Measurements from ENCODE around the gene PARVB.

DNA sequence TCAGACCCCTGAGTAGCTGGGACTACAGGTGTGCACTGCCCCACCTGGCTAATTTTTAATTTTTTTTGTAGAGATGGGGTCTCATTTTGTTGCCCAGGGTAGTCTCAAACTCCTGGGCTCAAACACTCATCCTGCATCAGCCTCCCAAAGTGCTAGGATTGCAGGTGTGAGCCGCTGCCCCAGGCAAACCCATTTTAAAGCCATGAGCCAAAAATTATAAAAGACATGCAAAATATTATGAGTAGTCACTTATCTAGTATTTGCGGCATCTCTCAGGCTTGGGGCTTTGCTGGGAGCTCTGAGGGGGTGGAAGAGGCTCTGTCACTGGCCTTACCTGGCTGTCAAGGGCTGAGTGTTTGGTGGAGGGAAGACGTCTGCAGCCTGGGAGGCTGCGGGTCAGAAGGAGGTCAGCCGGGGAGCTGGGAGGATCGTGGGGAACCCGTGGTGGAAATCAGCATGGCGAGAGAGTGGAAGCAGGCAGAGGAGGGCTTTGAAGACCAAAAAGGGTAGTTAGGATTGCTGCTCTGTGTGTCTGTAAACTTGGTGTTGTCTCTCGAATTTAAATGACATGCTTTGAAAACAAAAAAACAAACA, 87.6 kb downstream of the PARVB start:
- TF ChIP-seq YY1 (tag by site-specific recombination; IDR thresholded peaks at IDR 0.05): no peak
- TF ChIP-seq MYNN (tag by site-specific recombination; IDR thresholded peaks at IDR 0.05; ENCODE audit: borderline replicate concordance): no peak

All from HEK293 (cell line).